ENCODE data around the gene PLCH1. TPM values are rescaled to one million over a fixed set of nuclear protein-coding genes. Genes with fewer than 3 reads are reported as not detected.

Gene PLCH1
- polyA plus RNA-seq, 1 donor (not counting 4 experiments of a cell fraction or from before 2014, with no cell fraction given), result 0.05 TPM

DNA sequence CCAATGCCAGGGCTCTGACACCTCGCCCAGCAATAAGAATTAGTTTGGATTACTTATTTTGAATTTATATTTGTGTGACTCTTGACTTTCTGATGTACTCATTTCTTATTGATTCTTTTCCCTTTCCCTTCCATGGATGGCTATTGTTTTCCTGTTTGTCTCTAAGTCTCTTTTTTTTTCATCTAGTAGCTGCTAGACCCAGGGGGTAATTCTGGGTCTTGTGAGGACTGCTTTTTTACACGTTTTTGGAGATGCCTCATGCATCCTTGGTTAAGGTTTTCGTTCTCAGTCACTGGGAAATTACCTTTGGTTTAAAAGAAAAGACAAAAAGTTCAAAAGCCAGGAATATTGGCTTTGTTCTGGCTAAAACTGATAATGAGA lies 381.2 kb downstream of the PLCH1 start:
- H3K4me1 ChIP-seq (ENCODE audit: control insufficient read depth, extremely low read depth, insufficient read depth, low read length), result no peaks in the 10 kb centered on the region
- DNase-seq (ENCODE audit: low read depth, low spot score) (no peak), FAIRE-seq (no peak)
- H3K9me3 ChIP-seq (ENCODE audit: control insufficient read depth, low read depth, low read length), result no peaks in the 10 kb centered on the region
- no peak overlapping the region for H3K4me2 ChIP-seq (ENCODE audit: control insufficient read depth, extremely low read depth, insufficient read depth, low read depth, low read length)
- no peak overlapping the region for H3K27ac ChIP-seq (ENCODE audit: control insufficient read depth, insufficient read depth, low read length)
- no peak overlapping the region for H2AFZ ChIP-seq (ENCODE audit: control insufficient read depth, low read length)
- dilution Hi-C loops (cut with MboI; ENCODE audit: extremely low pct_ligation_motif_present, low sequenced_read_pairs), result no loop called here
- H3K9me1 ChIP-seq (ENCODE audit: control insufficient read depth, extremely low read depth, insufficient read depth, low read length), result no peaks in the 10 kb centered on the region
- H3K79me2 ChIP-seq (ENCODE audit: control insufficient read depth, insufficient read depth, low read length), result no peaks in the 10 kb centered on the region
- no peak overlapping the region for H3K9ac ChIP-seq (ENCODE audit: control insufficient read depth, extremely low read depth, insufficient read depth, low read length)
- H3K4me3 ChIP-seq (ENCODE audit: control insufficient read depth in 2 of 3, extremely low read depth in 1 of 3, insufficient read depth in 2 of 3, low read depth in 1 of 3, low read length in 3 of 3), result no peak overlapping the region
- no peaks in the 10 kb centered on the region for H4K20me1 ChIP-seq (ENCODE audit: control insufficient read depth, extremely low read depth, insufficient read depth, low read length)
- H3K36me3 ChIP-seq (ENCODE audit: control insufficient read depth in 2 of 2, extremely low read depth in 1 of 2, insufficient read depth in 2 of 2, low read length in 2 of 2), result no peaks in the 10 kb centered on the region
- no peak for TF ChIP-seq EZH2 (IDR thresholded peaks at IDR 0.05; ENCODE audit: low read length)
- H3K27me3 ChIP-seq (ENCODE audit: control insufficient read depth, extremely low read depth, insufficient read depth, low read length), result no peaks in the 10 kb centered on the region

- Histone ChIP-seq H3K4me3 (ENCODE audit: control insufficient read depth in 2 of 3, extremely low read depth in 1 of 3, insufficient read depth in 2 of 3, low read depth in 1 of 3, low read length in 3 of 3) (no peak overlapping the region), H3K9ac (ENCODE audit: control insufficient read depth, extremely low read depth, insufficient read depth, low read length) (no peak overlapping the region), H3K27me3 (ENCODE audit: control insufficient read depth, extremely low read depth, insufficient read depth, low read length) (no peaks in the 10 kb centered on the region), H2AFZ (ENCODE audit: control insufficient read depth, low read length) (no peak overlapping the region), H4K20me1 (ENCODE audit: control insufficient read depth, extremely low read depth, insufficient read depth, low read length) (no peaks in the 10 kb centered on the region), H3K4me1 (ENCODE audit: control insufficient read depth, extremely low read depth, insufficient read depth, low read length) (no peaks in the 10 kb centered on the region), H3K36me3 (ENCODE audit: control insufficient read depth in 2 of 2, extremely low read depth in 1 of 2, insufficient read depth in 2 of 2, low read length in 2 of 2) (no peaks in the 10 kb centered on the region), H3K4me2 (ENCODE audit: control insufficient read depth, extremely low read depth, insufficient read depth, low read depth, low read length) (no peak overlapping the region), H3K27ac (ENCODE audit: control insufficient read depth, insufficient read depth, low read length) (no peak overlapping the region), H3K9me3 (ENCODE audit: control insufficient read depth, low read depth, low read length) (no peaks in the 10 kb centered on the region), H3K9me1 (ENCODE audit: control insufficient read depth, extremely low read depth, insufficient read depth, low read length) (no peaks in the 10 kb centered on the region), H3K79me2 (ENCODE audit: control insufficient read depth, insufficient read depth, low read length) (no peaks in the 10 kb centered on the region)
- no peak for TF ChIP-seq CTCF (optimal IDR thresholded peaks at IDR 0.05 in 1 of 3, IDR thresholded peaks at IDR 0.05 in 1 of 3, conservative IDR thresholded peaks at IDR 0.05 in 1 of 3; ENCODE audit: extremely low read depth in 1 of 3, insufficient read depth in 2 of 3, low read length in 3 of 3)
- no peak for TF ChIP-seq EZH2 (IDR thresholded peaks at IDR 0.05; ENCODE audit: low read length)
- DNase-seq (ENCODE audit: low read depth, low spot score) (no peak), FAIRE-seq (no peak)
- dilution Hi-C loops (cut with MboI; ENCODE audit: extremely low pct_ligation_motif_present, low sequenced_read_pairs), result no loop called here
These were observed 381.8 kb downstream of the PLCH1 start for GRCh38 chr3:155362808-155363689.
